ENCODE results near the gene MYL12B. TPM values are rescaled to one million over a fixed set of nuclear protein-coding genes. Genes with fewer than 3 reads are reported as not detected.

Gene MYL12B
- total RNA-seq, 2 donors from 2014 or later = 415 to 575 TPM

- Histone ChIP-seq H3K9ac (ENCODE audit: low read depth in 2 of 2, low read length in 2 of 2) (no peak overlapping the region), H3K27me3 (no peaks in the 10 kb centered on the region), H3K9me3 (no peaks in the 10 kb centered on the region), H3K36me3 (no peaks in the 10 kb centered on the region), H3K4me1 (no peaks in the 10 kb centered on the region), H3K4me3 (no peak overlapping the region), H3K27ac (no peak overlapping the region)
- no peak for DNase-seq
- TF ChIP-seq CTCF (IDR thresholded peaks at IDR 0.05) = no peak
- intact Hi-C loops (cut with DNase I) = no loop called here
Measured at GRCh38 chr18:3233004-3233403, 28.9 kb upstream of the MYL12B start.

GRCh38 chr18:3233433-3234168 is 28.3 kb upstream of the MYL12B start:
- no peak for TF ChIP-seq CTCF (IDR thresholded peaks at IDR 0.05)
- H3K36me3 ChIP-seq = no peaks in the 10 kb centered on the region
- H3K4me3 ChIP-seq = no peak overlapping the region
- no peaks in the 10 kb centered on the region for H3K9me3 ChIP-seq
- no peaks in the 10 kb centered on the region for H3K27me3 ChIP-seq
- no peak for DNase-seq
- intact Hi-C loops (cut with DNase I) = no loop called here
- no peak overlapping the region for H3K9ac ChIP-seq (ENCODE audit: low read depth in 2 of 2, low read length in 2 of 2)
- H3K4me1 ChIP-seq = no peaks in the 10 kb centered on the region
- H3K27ac ChIP-seq = no peak overlapping the region

- H3K36me3 ChIP-seq = no peaks in the 10 kb centered on the region
- intact Hi-C loops (cut with DNase I) = no loop called here
Measured at GRCh38 chr18:3234457-3234856, 27.5 kb upstream of the MYL12B start.

GRCh38 chr18:3235846-3236245 is 26.1 kb upstream of the MYL12B start:
- Histone ChIP-seq H3K36me3 (no peaks in the 10 kb centered on the region), H3K4me1 (no peaks in the 10 kb centered on the region), H3K9me3 (no peaks in the 10 kb centered on the region), H3K27ac (no peak overlapping the region), H3K9ac (ENCODE audit: low read depth in 2 of 2, low read length in 2 of 2) (no peak overlapping the region), H3K4me3 (no peak overlapping the region), H3K27me3 (no peaks in the 10 kb centered on the region)
- DNase-seq = no peak
- intact Hi-C loops (cut with DNase I) = no loop called here
- no peak for TF ChIP-seq CTCF (IDR thresholded peaks at IDR 0.05)

More at GRCh38 chr18:3234457-3234856, 27.5 kb upstream of the MYL12B start:
- no peak overlapping the region for H3K4me3 ChIP-seq
- H3K9ac ChIP-seq (ENCODE audit: low read depth in 2 of 2, low read length in 2 of 2) = no peak overlapping the region
- no peaks in the 10 kb centered on the region for H3K27me3 ChIP-seq
- H3K4me1 ChIP-seq = no peaks in the 10 kb centered on the region
- TF ChIP-seq CTCF (IDR thresholded peaks at IDR 0.05) = no peak
- DNase-seq = no peak
- no peaks in the 10 kb centered on the region for H3K9me3 ChIP-seq
- H3K27ac ChIP-seq = no peak overlapping the region

GRCh38 chr18:3236470-3236869 is 25.5 kb upstream of the MYL12B start:
- no peak for TF ChIP-seq CTCF (IDR thresholded peaks at IDR 0.05)
- no peaks in the 10 kb centered on the region for H3K9me3 ChIP-seq
- H3K4me3 ChIP-seq = no peak overlapping the region
- intact Hi-C loops (cut with DNase I) = no loop called here
- H3K9ac ChIP-seq (ENCODE audit: low read depth in 2 of 2, low read length in 2 of 2) = no peak overlapping the region
- H3K27me3 ChIP-seq = no peaks in the 10 kb centered on the region
- H3K4me1 ChIP-seq = no peaks in the 10 kb centered on the region
- H3K27ac ChIP-seq = no peak overlapping the region
- DNase-seq = no peak
- no peaks in the 10 kb centered on the region for H3K36me3 ChIP-seq

All from colonic mucosa (tissue), 4 donors.